ENCODE results near the gene DYNC1LI1. TPM values are rescaled to one million over a fixed set of nuclear protein-coding genes. Genes with fewer than 3 reads are reported as not detected.

Gene DYNC1LI1
- polyA plus RNA-seq (2012; ENCODE audit: missing spikeins): 21.8 TPM

GRCh38 chr3:32570421-32571191, at the start of gene DYNC1LI1:
Gene DYNC1LI1 (minus strand): TSS chr3:32570858. CDS start chr3:32570770, 88 bp downstream.
- TF ChIP-seq POLR2AphosphoS5 (IDR thresholded peaks at IDR 0.05; ENCODE audit: low read depth, low read length): peak; percentile 84
- peak; percentile 92 for TF ChIP-seq POLR2A (IDR thresholded peaks at IDR 0.05; ENCODE audit: low read depth, low read length)
- peak; percentile 80 for TF ChIP-seq TAF1 (IDR thresholded peaks at IDR 0.05; ENCODE audit: borderline replicate concordance, low read depth, low read length)
- DNase-seq (ENCODE audit: insufficient read length) (peak; percentile 87), FAIRE-seq (peak; percentile 95)

DNA sequence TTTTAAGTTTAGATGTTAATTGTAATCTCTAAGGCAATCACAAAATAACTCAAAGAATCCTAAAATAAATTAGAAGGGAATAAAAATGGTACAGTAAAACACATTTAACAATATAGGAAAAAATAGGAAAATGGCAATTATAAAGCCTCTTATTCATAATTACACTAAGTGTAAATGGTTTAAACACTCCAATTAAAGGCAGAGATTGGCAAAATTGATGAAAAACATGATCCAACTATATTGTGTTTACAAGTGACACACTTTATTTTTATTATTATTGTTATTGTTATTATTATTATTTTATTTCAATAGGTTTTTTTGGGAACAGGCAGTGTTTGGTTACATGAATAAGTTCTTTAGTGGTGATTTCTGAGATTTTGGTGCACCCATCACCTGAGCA, 48.7 kb upstream of the DYNC1LI1 start:
- FAIRE-seq (no peak), DNase-seq (ENCODE audit: insufficient read length) (no peak)
- TF ChIP-seq POLR2AphosphoS5 (IDR thresholded peaks at IDR 0.05; ENCODE audit: low read depth, low read length): no peak

GRCh38 chr3:32616267-32616962, 45.8 kb upstream of the DYNC1LI1 start:
- FAIRE-seq (no peak), DNase-seq (ENCODE audit: insufficient read length) (no peak)
- no peak for TF ChIP-seq POLR2AphosphoS5 (IDR thresholded peaks at IDR 0.05; ENCODE audit: low read depth, low read length)
- TF ChIP-seq POLR2A (IDR thresholded peaks at IDR 0.05; ENCODE audit: low read depth, low read length): no peak
- TF ChIP-seq TAF1 (IDR thresholded peaks at IDR 0.05; ENCODE audit: borderline replicate concordance, low read depth, low read length): no peak

- FAIRE-seq (no peak), DNase-seq (ENCODE audit: insufficient read length) (no peak)
- TF ChIP-seq POLR2A (IDR thresholded peaks at IDR 0.05; ENCODE audit: low read depth, low read length) (no peak), POLR2AphosphoS5 (IDR thresholded peaks at IDR 0.05; ENCODE audit: low read depth, low read length) (no peak), TAF1 (IDR thresholded peaks at IDR 0.05; ENCODE audit: borderline replicate concordance, low read depth, low read length) (no peak)
Measured at GRCh38 chr3:32614956-32615355, 44.3 kb upstream of the DYNC1LI1 start.

DNA sequence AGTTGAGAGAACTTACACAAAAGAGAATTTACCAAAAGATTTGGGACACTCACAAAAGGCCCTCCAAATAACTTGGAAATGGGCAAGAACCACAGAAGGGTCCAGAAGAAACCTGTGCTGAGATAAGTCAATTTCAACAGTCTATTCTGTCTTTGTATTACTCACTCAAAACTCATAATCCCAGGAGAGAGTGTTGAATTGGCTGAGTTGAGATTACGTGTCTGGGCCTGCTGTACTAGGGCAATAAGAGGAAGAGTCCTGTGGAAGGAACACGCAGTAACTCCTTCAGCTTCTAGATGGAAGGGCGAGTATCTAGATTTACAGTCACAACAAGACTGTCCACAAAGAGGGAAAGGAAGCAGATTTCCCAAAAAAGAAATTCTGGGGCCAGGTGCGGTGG, 42.5 kb upstream of the DYNC1LI1 start:
- TF ChIP-seq POLR2A (IDR thresholded peaks at IDR 0.05; ENCODE audit: low read depth, low read length): no peak
- no peak for FAIRE-seq
- no peak for DNase-seq (ENCODE audit: insufficient read length)

DNA sequence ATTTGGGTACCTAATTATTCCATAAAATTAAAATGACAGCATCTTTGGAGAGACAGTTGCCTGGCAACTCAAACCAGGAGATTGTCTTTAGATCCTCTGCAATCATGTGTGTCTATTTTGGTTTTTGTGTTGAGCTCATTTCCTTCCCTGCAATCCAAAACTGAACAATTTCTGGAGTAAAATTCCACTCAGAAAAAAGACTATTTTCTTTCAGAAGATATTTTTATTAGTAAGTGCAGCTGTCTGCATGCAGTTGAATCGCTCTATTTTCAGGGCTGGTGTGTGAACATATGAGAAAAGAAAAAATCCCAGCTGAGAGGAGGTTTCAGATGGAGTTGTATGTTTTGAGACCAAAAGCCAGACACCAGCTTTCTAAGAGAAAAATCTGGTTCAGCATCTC, 41.9 kb upstream of the DYNC1LI1 start:
- FAIRE-seq: no peak
- TF ChIP-seq TAF1 (IDR thresholded peaks at IDR 0.05; ENCODE audit: borderline replicate concordance, low read depth, low read length) (no peak), POLR2A (IDR thresholded peaks at IDR 0.05; ENCODE audit: low read depth, low read length) (no peak)

GRCh38 chr3:32607522-32607921, 36.9 kb upstream of the DYNC1LI1 start:
- TF ChIP-seq POLR2AphosphoS5 (IDR thresholded peaks at IDR 0.05; ENCODE audit: low read depth, low read length): no peak
- no peak for TF ChIP-seq POLR2A (IDR thresholded peaks at IDR 0.05; ENCODE audit: low read depth, low read length)
- TF ChIP-seq TAF1 (IDR thresholded peaks at IDR 0.05; ENCODE audit: borderline replicate concordance, low read depth, low read length): no peak
- no peak for FAIRE-seq
- no peak for DNase-seq (ENCODE audit: insufficient read length)

More for the DNA sequence above, 41.9 kb upstream of the DYNC1LI1 start:
- DNase-seq (ENCODE audit: insufficient read length): no peak

DNA sequence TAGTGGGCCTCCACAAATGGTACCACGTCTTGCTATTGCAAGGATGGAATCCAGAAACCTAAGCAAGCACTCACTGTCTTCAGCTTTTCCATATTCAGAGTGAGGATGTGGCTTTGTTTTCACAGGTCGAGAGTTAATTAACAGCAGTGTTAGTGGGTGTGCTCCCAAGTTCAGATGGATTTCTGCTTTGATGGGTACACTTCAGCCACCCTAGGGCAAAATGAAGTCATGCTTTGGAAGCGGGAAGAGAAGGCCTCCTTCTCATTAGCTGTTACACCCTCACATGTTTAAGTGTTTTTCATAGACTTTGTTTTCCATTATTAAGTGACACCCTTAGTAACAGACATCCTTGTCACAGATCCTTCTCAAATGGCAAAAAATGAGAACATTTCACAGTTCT, 36.3 kb upstream of the DYNC1LI1 start:
- no peak for FAIRE-seq

DNA sequence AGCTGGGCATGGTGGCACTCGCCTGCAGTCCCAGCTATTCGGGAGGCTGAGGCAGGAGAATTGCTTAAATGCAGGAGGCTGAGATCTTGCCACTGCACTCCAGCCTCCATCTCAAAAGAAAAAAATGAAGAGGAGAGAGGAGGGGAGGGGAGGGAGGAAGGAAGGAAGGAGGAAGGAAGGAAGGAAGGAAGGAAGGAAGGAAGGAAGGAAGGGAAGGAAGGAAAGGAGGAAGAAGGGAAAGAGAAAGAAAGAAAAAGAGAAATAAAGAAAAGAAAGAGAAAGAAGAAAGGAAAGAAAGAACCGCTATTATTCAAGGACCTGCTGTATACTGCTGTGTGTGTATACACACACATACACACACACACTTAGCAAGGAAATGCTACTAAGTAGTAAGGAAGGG, 35.6 kb upstream of the DYNC1LI1 start:
- no peak for TF ChIP-seq POLR2AphosphoS5 (IDR thresholded peaks at IDR 0.05; ENCODE audit: low read depth, low read length)
- no peak for TF ChIP-seq TAF1 (IDR thresholded peaks at IDR 0.05; ENCODE audit: borderline replicate concordance, low read depth, low read length)
- no peak for TF ChIP-seq POLR2A (IDR thresholded peaks at IDR 0.05; ENCODE audit: low read depth, low read length)
- DNase-seq (ENCODE audit: insufficient read length): no peak
- FAIRE-seq: no peak

More for the DNA sequence above, 36.3 kb upstream of the DYNC1LI1 start:
- no peak for TF ChIP-seq POLR2AphosphoS5 (IDR thresholded peaks at IDR 0.05; ENCODE audit: low read depth, low read length)
- TF ChIP-seq POLR2A (IDR thresholded peaks at IDR 0.05; ENCODE audit: low read depth, low read length): no peak
- no peak for TF ChIP-seq TAF1 (IDR thresholded peaks at IDR 0.05; ENCODE audit: borderline replicate concordance, low read depth, low read length)
- no peak for DNase-seq (ENCODE audit: insufficient read length)

DNA sequence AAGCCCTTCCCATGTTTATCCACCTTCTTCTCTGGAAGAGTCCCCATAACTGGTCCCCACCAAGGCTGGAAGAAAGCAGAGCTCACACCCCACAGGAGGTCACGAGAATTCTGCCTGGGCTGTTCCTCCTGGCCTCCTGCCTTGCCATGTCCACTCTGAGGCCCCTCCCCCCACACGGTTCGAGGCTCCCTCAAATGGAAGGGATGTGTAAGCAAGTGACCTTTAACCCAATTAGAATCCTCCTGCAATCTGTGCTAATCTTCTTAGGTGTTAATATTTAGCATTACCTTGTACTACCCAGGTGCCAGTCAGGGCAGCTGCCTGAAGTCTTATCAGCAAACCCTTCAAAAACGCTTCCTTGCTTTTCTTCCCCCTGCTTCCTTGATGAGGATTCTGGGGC, 32.4 kb upstream of the DYNC1LI1 start:
- TF ChIP-seq TAF1 (IDR thresholded peaks at IDR 0.05; ENCODE audit: borderline replicate concordance, low read depth, low read length): no peak
- TF ChIP-seq POLR2AphosphoS5 (IDR thresholded peaks at IDR 0.05; ENCODE audit: low read depth, low read length): no peak
- no peak for TF ChIP-seq POLR2A (IDR thresholded peaks at IDR 0.05; ENCODE audit: low read depth, low read length)

GRCh38 chr3:32602206-32602605, 31.5 kb upstream of the DYNC1LI1 start:
- TF ChIP-seq POLR2A (IDR thresholded peaks at IDR 0.05; ENCODE audit: low read depth, low read length): no peak
- no peak for TF ChIP-seq POLR2AphosphoS5 (IDR thresholded peaks at IDR 0.05; ENCODE audit: low read depth, low read length)
- no peak for TF ChIP-seq TAF1 (IDR thresholded peaks at IDR 0.05; ENCODE audit: borderline replicate concordance, low read depth, low read length)
- FAIRE-seq: no peak
- no peak for DNase-seq (ENCODE audit: insufficient read length)

More for the DNA sequence above, 32.4 kb upstream of the DYNC1LI1 start:
- FAIRE-seq (no peak), DNase-seq (ENCODE audit: insufficient read length) (no peak)

DNA sequence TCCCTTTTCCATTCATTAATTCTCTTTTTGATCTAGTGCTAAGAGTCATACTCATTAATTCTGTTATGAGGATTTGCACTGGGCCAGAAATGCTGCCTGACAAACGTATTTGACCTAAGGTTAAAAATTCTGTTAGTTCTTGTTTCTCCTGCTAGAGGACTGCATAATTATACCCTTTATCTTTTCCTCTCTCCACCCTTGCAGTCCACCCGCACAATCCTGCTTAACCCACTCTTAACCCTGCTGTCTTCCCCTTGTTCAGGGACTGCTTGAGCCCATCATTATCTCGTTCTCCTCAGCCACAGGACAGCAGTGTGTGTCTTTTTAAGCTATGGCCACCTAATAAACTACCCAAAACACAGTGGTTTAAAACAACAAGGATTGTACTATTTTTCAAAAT, 31.1 kb upstream of the DYNC1LI1 start:
- TF ChIP-seq POLR2AphosphoS5 (IDR thresholded peaks at IDR 0.05; ENCODE audit: low read depth, low read length): no peak
- TF ChIP-seq TAF1 (IDR thresholded peaks at IDR 0.05; ENCODE audit: borderline replicate concordance, low read depth, low read length): no peak
- no peak for TF ChIP-seq POLR2A (IDR thresholded peaks at IDR 0.05; ENCODE audit: low read depth, low read length)
- DNase-seq (ENCODE audit: insufficient read length) (no peak), FAIRE-seq (no peak)

Data from GM12892 (cell line).